ENCODE data around the gene RIPK1.

DNA sequence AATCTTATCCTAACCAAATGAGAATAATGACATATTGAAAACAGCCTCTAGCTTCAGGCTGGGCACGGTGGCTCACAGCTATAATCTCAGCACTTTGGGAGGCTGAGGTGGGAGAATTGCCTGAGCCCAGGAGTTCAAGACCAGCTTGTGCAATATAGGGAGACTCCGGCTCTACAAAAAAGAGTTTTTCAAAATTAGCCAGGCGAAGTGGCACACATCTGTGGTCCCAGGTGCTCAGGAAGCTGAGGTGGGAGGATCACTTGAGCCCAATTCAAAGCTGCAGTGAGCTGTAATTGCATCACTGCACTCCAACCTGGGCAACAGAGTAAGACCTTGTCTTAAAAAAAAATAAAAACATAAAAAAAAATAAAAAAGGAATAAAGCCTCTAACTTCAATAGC lies 84.4 kb downstream of the RIPK1 start:
- TF ChIP-seq, protein P1, sequence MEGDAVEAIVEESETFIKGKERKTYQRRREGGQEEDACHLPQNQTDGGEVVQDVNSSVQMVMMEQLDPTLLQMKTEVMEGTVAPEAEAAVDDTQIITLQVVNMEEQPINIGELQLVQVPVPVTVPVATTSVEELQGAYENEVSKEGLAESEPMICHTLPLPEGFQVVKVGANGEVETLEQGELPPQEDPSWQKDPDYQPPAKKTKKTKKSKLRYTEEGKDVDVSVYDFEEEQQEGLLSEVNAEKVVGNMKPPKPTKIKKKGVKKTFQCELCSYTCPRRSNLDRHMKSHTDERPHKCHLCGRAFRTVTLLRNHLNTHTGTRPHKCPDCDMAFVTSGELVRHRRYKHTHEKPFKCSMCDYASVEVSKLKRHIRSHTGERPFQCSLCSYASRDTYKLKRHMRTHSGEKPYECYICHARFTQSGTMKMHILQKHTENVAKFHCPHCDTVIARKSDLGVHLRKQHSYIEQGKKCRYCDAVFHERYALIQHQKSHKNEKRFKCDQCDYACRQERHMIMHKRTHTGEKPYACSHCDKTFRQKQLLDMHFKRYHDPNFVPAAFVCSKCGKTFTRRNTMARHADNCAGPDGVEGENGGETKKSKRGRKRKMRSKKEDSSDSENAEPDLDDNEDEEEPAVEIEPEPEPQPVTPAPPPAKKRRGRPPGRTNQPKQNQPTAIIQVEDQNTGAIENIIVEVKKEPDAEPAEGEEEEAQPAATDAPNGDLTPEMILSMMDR (IDR thresholded peaks at IDR 0.05) = no peak
- TF ChIP-seq POLR2A (IDR thresholded peaks at IDR 0.05) = no peak

Data from thyroid gland (tissue), 4 donors.